IPS-20b (cell line): ENCODE results near the gene CSF2RB.

Source experiments
- H3K27ac ChIP-seq: one replicate; pipeline ENCODE4 v1.5.1; 2013; ENCODE audit warnings: low read length
- H3K27me3 ChIP-seq: 2 replicates; pipeline ENCODE4 v1.6.1; 2013; ENCODE audit warnings: mild to moderate bottlenecking, low read length, inconsistent platforms; ENCODE audit not compliant: insufficient read depth
- H3K36me3 ChIP-seq: 2 replicates; pipeline ENCODE4 v1.6.1; 2013; ENCODE audit warnings: low read depth, mild to moderate bottlenecking, inconsistent platforms, low read length, moderate library complexity; ENCODE audit not compliant: insufficient read depth
- H3K4me1 ChIP-seq: 2 replicates; pipeline ENCODE4 v1.6.1; 2013; ENCODE audit warnings: mild to moderate bottlenecking, control low read depth, inconsistent platforms, low read length, moderate library complexity; ENCODE audit not compliant: insufficient read depth
- H3K4me3 ChIP-seq: 2 replicates; pipeline ENCODE4 v1.5.1; 2013; ENCODE audit warnings: mild to moderate bottlenecking, low read length, inconsistent platforms
- H3K9ac ChIP-seq: 2 replicates; pipeline ENCODE4 v1.6.1; 2013; ENCODE audit warnings: low read depth, mild to moderate bottlenecking, inconsistent platforms, low read length, moderate library complexity
- H3K9me3 ChIP-seq: 2 replicates; pipeline ENCODE4 v1.6.1; 2013; ENCODE audit warnings: mild to moderate bottlenecking, low read depth, low read length, inconsistent platforms; ENCODE audit not compliant: insufficient read depth

CSF2RB gene

DNA sequence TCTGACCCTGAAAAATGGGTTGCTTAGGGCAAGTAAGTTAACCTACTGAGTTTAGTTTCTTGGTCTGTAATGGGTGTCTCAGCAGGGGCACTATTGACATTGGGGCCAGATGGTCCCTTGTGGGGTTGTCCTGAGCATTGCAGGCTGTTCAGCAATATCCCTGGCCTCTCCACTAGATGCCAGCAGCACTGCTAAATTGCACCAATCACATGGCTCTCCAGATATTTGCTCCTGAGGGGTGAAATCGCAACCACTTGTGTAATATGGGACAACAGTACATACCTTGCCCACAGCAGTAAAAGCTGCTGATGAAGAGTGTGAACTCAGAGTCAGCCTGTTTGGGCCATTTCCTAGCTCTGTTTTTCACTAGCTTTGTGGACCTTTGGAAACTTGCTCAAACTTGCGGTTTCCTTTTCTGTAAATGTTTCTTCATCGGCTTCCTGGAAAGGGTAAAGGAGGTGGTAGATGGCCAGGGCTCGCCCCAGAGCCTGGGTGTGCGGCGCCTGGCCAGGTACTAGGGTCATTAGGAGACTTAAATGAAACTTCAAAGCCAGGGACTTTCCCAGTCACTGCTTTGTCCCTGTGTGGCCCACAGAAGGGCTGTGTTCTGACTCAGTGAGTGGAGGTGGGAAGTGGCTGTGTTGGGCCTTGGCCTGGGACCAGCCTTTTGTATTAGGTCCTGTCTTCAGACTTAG, 39.7 kb upstream of the CSF2RB start:
- Histone ChIP-seq H3K4me1 (no peaks in the 10 kb centered on the region), H3K9me3 (no peaks in the 10 kb centered on the region), H3K27me3 (peaks cover 9% of the 10 kb centered on the region; the same call in 1 of the 2 replicates), H3K36me3 (no peaks in the 10 kb centered on the region), H3K4me3 (no peak overlapping the region), H3K9ac (no peak overlapping the region), H3K27ac (no peak overlapping the region)

DNA sequence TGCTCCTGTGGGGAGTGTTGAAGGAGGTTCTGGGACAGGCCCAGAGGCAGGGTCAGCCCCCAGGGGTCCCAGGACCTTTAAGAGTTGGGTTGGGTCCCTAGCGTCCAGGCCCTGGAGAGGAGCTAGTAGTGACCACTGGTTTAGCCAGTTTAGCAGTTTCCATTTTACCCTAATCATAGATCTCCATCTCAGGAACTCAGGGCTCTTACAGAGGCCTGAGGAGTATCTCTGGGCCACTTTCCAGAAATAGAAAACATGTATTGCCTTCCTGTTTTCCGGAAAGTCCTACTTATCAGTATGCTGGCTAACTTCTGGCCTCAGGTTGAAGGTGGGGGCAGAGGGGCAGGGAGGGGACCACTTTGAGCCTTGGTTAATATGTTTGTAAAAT, 39.1 kb upstream of the CSF2RB start:
- H3K4me3 ChIP-seq: no peak overlapping the region
- H3K36me3 ChIP-seq: no peaks in the 10 kb centered on the region
- no peak overlapping the region for H3K9ac ChIP-seq
- no peak overlapping the region for H3K27ac ChIP-seq
- peaks cover 13% of the 10 kb centered on the region; the same call in 1 of the 2 replicates for H3K27me3 ChIP-seq
- H3K4me1 ChIP-seq: no peaks in the 10 kb centered on the region
- no peaks in the 10 kb centered on the region for H3K9me3 ChIP-seq

- Histone ChIP-seq H3K4me1 (no peaks in the 10 kb centered on the region), H3K4me3 (no peak overlapping the region), H3K9ac (no peak overlapping the region), H3K27me3 (peaks cover 13% of the 10 kb centered on the region; the same call in 1 of the 2 replicates), H3K9me3 (no peaks in the 10 kb centered on the region), H3K36me3 (no peaks in the 10 kb centered on the region), H3K27ac (no peak overlapping the region)
These were observed 38.7 kb upstream of the CSF2RB start for GRCh38 chr22:36874736-36875135.

GRCh38 chr22:36875741-36876140, 37.7 kb upstream of the CSF2RB start:
- Histone ChIP-seq H3K9ac (no peak overlapping the region), H3K27ac (no peak overlapping the region), H3K4me3 (no peak overlapping the region), H3K27me3 (peaks cover 9% of the 10 kb centered on the region; the same call in 1 of the 2 replicates), H3K36me3 (no peaks in the 10 kb centered on the region), H3K4me1 (no peaks in the 10 kb centered on the region), H3K9me3 (no peaks in the 10 kb centered on the region)

- Histone ChIP-seq H3K4me1 (no peaks in the 10 kb centered on the region), H3K9ac (no peak overlapping the region), H3K4me3 (no peak overlapping the region), H3K9me3 (0 out of 2 replicates have a peak, but pooled peaks cover 3% of the 10 kb centered on the region), H3K27ac (no peak overlapping the region), H3K27me3 (0 out of 2 replicates have a peak, but pooled peaks cover 5% of the 10 kb centered on the region), H3K36me3 (no peaks in the 10 kb centered on the region)
These were observed 33.7 kb upstream of the CSF2RB start for GRCh38 chr22:36879775-36880174.

- no peaks in the 10 kb centered on the region for H3K4me1 ChIP-seq
- no peak overlapping the region for H3K9ac ChIP-seq
- no peak overlapping the region for H3K4me3 ChIP-seq
- no peak overlapping the region for H3K27ac ChIP-seq
- 0 out of 2 replicates have a peak, but pooled peaks cover 5% of the 10 kb centered on the region for H3K27me3 ChIP-seq
- H3K36me3 ChIP-seq: no peaks in the 10 kb centered on the region
- H3K9me3 ChIP-seq: 0 out of 2 replicates have a peak, but pooled peaks cover 3% of the 10 kb centered on the region
These were observed 31.8 kb upstream of the CSF2RB start for GRCh38 chr22:36881504-36882245.

DNA sequence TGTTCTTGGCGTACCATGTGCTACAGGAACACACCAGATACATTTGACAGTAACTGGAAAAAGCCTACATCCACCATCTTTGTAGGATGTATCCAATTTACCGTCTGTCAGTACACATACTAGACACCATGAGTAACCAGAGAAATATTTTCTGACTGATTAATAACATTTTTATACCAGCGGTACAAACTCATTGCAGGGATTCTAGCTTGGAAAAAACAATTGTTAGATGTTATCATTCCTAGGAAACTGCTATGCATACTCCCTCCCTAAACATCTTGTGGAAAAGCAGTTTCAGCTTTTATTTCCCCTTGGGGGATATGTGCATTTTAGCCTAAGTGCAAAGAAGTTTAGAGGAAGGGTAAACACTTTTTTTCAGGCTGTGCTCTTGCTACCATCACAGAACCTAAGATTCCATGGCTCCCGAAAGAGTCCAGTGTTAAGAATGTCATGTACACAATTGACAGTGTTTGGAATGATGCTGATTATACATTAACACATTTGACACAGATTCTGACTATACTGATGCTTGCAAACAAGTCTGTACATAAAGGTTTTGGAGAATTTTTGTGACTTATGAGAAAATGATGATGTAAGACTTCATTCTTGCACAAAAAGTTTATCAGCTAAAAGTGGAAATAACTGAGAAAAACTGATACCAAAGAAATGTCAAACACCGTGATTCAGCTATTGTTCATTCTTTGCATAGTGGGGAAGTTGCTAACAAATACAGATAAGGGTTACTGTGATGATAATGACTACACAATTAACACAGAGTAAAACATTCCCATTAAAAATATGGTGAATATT, 28.9 kb upstream of the CSF2RB start:
- Histone ChIP-seq H3K4me1 (no peaks in the 10 kb centered on the region), H3K9ac (no peak overlapping the region), H3K27ac (no peak overlapping the region), H3K27me3 (no peaks in the 10 kb centered on the region), H3K9me3 (0 out of 2 replicates have a peak, but pooled peaks cover 3% of the 10 kb centered on the region), H3K36me3 (no peaks in the 10 kb centered on the region), H3K4me3 (no peak overlapping the region)

- Histone ChIP-seq H3K27me3 (no peaks in the 10 kb centered on the region), H3K4me1 (no peaks in the 10 kb centered on the region), H3K36me3 (no peaks in the 10 kb centered on the region), H3K27ac (no peak overlapping the region), H3K9me3 (0 out of 2 replicates have a peak, but pooled peaks cover 3% of the 10 kb centered on the region), H3K9ac (no peak overlapping the region), H3K4me3 (no peak overlapping the region)
These were observed 28.0 kb upstream of the CSF2RB start for GRCh38 chr22:36885474-36885873.

DNA sequence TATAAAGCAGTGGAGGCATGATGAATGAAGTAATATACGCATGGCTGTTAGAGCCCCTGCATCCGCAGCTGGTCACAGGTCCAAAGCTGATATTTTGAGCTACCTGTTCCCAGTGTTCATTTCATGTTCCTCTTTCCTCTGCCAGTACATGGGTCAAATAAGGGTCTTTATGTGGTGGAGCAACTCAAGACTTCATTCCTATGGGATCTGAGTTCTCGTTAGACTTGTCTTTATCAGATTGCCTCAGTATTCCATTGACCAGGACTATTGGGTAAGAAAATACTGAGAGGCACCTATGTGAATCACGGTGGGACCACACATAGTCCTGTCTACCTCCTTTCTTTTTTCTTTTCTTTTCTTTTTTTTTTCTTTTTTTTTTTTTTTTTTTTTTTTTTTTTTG, 27.4 kb upstream of the CSF2RB start:
- no peaks in the 10 kb centered on the region for H3K4me1 ChIP-seq
- no peaks in the 10 kb centered on the region for H3K36me3 ChIP-seq
- H3K9ac ChIP-seq: no peak overlapping the region
- H3K27me3 ChIP-seq: no peaks in the 10 kb centered on the region
- no peak overlapping the region for H3K27ac ChIP-seq
- 0 out of 2 replicates have a peak, but pooled peaks cover 2% of the 10 kb centered on the region for H3K9me3 ChIP-seq
- H3K4me3 ChIP-seq: no peak overlapping the region

DNA sequence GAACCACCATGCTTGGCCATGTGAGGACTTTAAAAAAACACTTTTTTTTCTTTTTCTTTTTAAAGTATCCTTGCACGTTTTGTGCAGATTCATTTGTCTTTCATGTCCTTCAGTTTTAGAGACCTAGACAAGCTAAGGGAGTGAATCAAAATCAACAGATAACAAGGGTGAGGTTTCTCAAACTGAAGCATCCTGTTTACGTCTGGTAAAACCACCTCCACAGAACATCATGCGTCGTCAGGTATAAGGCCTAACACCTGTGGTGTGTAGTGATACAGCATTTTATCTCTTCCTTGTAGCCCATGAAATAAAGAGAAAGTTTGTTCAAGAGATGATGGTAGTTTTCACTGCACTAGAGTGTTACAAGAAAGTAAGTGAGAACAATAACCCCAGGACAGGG, 26.3 kb upstream of the CSF2RB start:
- Histone ChIP-seq H3K4me1 (no peaks in the 10 kb centered on the region), H3K4me3 (no peak overlapping the region), H3K9ac (no peak overlapping the region), H3K36me3 (no peaks in the 10 kb centered on the region), H3K27me3 (no peaks in the 10 kb centered on the region), H3K9me3 (no peaks in the 10 kb centered on the region), H3K27ac (no peak overlapping the region)

GRCh38 chr22:36891646-36892045, 21.8 kb upstream of the CSF2RB start:
- H3K9ac ChIP-seq: no peak overlapping the region
- H3K27ac ChIP-seq: no peak overlapping the region
- H3K27me3 ChIP-seq: no peaks in the 10 kb centered on the region
- H3K9me3 ChIP-seq: no peaks in the 10 kb centered on the region; the same call in 1 of the 2 replicates
- H3K4me3 ChIP-seq: no peak overlapping the region
- H3K4me1 ChIP-seq: no peaks in the 10 kb centered on the region
- H3K36me3 ChIP-seq: no peaks in the 10 kb centered on the region
